H9 (cell line): Measurements from ENCODE around the gene TMEM267. TPM values are rescaled to one million over a fixed set of nuclear protein-coding genes. Genes with fewer than 3 reads are reported as not detected.

ENCODE experiments used
- DNase-seq: peaks from one replicate; pipeline ENCODE4 v3.0.0-alpha.2; 2017
- H2AFZ ChIP-seq: one replicate; pipeline ENCODE4 v1.6.1; 2013; ENCODE audit warnings: mild to moderate bottlenecking, low read length, control low read depth, moderate library complexity
- H2AK5ac ChIP-seq: 2 replicates; pipeline ENCODE4 v1.6.1; 2013; ENCODE audit warnings: low read length, control low read depth, mixed read lengths; ENCODE audit not compliant: insufficient read length
- H2BK120ac ChIP-seq: one replicate; pipeline ENCODE4 v1.6.1; 2013; ENCODE audit warnings: low read depth, mild to moderate bottlenecking, low read length, control low read depth, inconsistent platforms; ENCODE audit not compliant: poor library complexity, severe bottlenecking
- H2BK12ac ChIP-seq: 2 replicates; pipeline ENCODE4 v1.6.1; 2013; ENCODE audit warnings: low read length, control low read depth, mixed read lengths, low read depth; ENCODE audit not compliant: insufficient read length
- H2BK15ac ChIP-seq: 2 replicates; pipeline ENCODE4 v1.6.1; 2013; ENCODE audit warnings: low read depth, low read length, control low read depth
- H2BK20ac ChIP-seq: one replicate; pipeline ENCODE4 v1.6.1; 2013; ENCODE audit warnings: low read depth, mild to moderate bottlenecking, low read length, control low read depth, inconsistent platforms; ENCODE audit not compliant: poor library complexity, severe bottlenecking
- H2BK5ac ChIP-seq: 2 replicates; pipeline ENCODE4 v1.6.1; 2013; ENCODE audit warnings: low read length, control low read depth, mixed read lengths; ENCODE audit not compliant: insufficient read length
- H3K14ac ChIP-seq: 2 replicates; pipeline ENCODE4 v1.6.1; 2013; ENCODE audit warnings: low read length, control low read depth; ENCODE audit not compliant: insufficient read depth
- H3K18ac ChIP-seq: 2 replicates; pipeline ENCODE4 v1.6.1; 2013; ENCODE audit warnings: low read depth, mild to moderate bottlenecking, mixed read lengths, low read length, control low read depth; ENCODE audit not compliant: insufficient read length
- H3K23ac ChIP-seq: 2 replicates; pipeline ENCODE4 v1.6.1; 2013; ENCODE audit warnings: low read length, control low read depth, mixed read lengths, low read depth; ENCODE audit not compliant: insufficient read length
- H3K23me2 ChIP-seq: 2 replicates; pipeline ENCODE4 v1.6.1; 2013; ENCODE audit warnings: low read depth, mild to moderate bottlenecking, mixed read lengths, low read length, control low read depth; ENCODE audit not compliant: insufficient read length, poor library complexity, severe bottlenecking
- H3K27ac ChIP-seq: 2 replicates; pipeline ENCODE4 v1.5.1; 2013; ENCODE audit warnings: low read length, control low read depth, mixed read lengths, low read depth; ENCODE audit not compliant: insufficient read length
- H3K27me3 ChIP-seq: 2 replicates; pipeline ENCODE4 v1.6.1; 2013; ENCODE audit warnings: low read length, control low read depth, inconsistent platforms; ENCODE audit not compliant: insufficient read depth
- H3K4ac ChIP-seq: 2 replicates; pipeline ENCODE4 v1.6.1; 2013; ENCODE audit warnings: low read depth, mild to moderate bottlenecking, control low read depth, inconsistent platforms, low read length, moderate library complexity
- H3K4me1 ChIP-seq: 2 replicates; pipeline ENCODE4 v1.6.1; 2013; ENCODE audit warnings: low read length, control low read depth, inconsistent platforms; ENCODE audit not compliant: insufficient read depth
- H3K4me2 ChIP-seq: 2 replicates; pipeline ENCODE4 v1.6.1; 2013; ENCODE audit warnings: low read length, control low read depth, mixed read lengths; ENCODE audit not compliant: insufficient read length, insufficient read depth
- H3K56ac ChIP-seq: 2 replicates; pipeline ENCODE4 v1.6.1; 2013; ENCODE audit warnings: low read depth, mild to moderate bottlenecking, mixed read lengths, low read length, control low read depth; ENCODE audit not compliant: insufficient read length
- H3K79me1 ChIP-seq: 2 replicates; pipeline ENCODE4 v1.6.1; 2013; ENCODE audit warnings: low read depth, mild to moderate bottlenecking, moderate library complexity, low read length, control low read depth, inconsistent platforms; ENCODE audit not compliant: insufficient read depth, poor library complexity, severe bottlenecking
- H3K79me2 ChIP-seq: 2 replicates; pipeline ENCODE4 v1.6.1; 2013; ENCODE audit warnings: low read length, control low read depth, inconsistent platforms; ENCODE audit not compliant: insufficient read depth
- H3K9ac ChIP-seq: 2 replicates; pipeline ENCODE4 v1.6.1; 2013; ENCODE audit warnings: low read length, control low read depth, mixed read lengths; ENCODE audit not compliant: insufficient read length; ENCODE audit errors: extremely low read depth
- H3K9me3 ChIP-seq: one replicate; pipeline ENCODE4 v1.6.1; 2013; ENCODE audit warnings: low read depth, low read length, inconsistent platforms; ENCODE audit not compliant: control insufficient read depth
- H3T11ph ChIP-seq: one replicate; pipeline ENCODE4 v1.6.1; 2013; ENCODE audit warnings: mild to moderate bottlenecking, low read length, control low read depth, inconsistent platforms
- H4K20me1 ChIP-seq: one replicate; pipeline ENCODE4 v1.6.1; 2013; ENCODE audit not compliant: control insufficient read depth, insufficient read length, insufficient read depth
- H4K5ac ChIP-seq: 2 replicates; pipeline ENCODE4 v1.6.1; 2013; ENCODE audit warnings: low read depth, mild to moderate bottlenecking, mixed read lengths, low read length, control low read depth; ENCODE audit not compliant: insufficient read length
- H4K8ac ChIP-seq: replicated peaks from 2 replicates; pipeline ENCODE4 v1.6.1; 2013; ENCODE audit warnings: low read length, control low read depth, mixed read lengths, low read depth; ENCODE audit not compliant: insufficient read length
- H4K91ac ChIP-seq: 2 replicates; pipeline ENCODE4 v1.6.1; 2013; ENCODE audit warnings: low read depth, mild to moderate bottlenecking, moderate library complexity, mixed read lengths, low read length, control low read depth; ENCODE audit not compliant: insufficient read length
- H3K27ac Mint-ChIP-seq, 3 experiments: 2 replicates in 2 of 3; 3 replicates in 1 of 3; pipeline ENCODE4 v1.8.0; 2020 to 2021; ENCODE audit warnings: mixed read lengths in 3 of 3, mild to moderate bottlenecking in 1 of 3, moderate library complexity in 1 of 3
- H3K27me3 Mint-ChIP-seq: 2 replicates; pipeline ENCODE4 v1.8.0; 2021; ENCODE audit warnings: low read depth, mild to moderate bottlenecking, moderate library complexity, mixed read lengths
- H3K36me3 Mint-ChIP-seq, 3 experiments: 2 replicates in 2 of 3; 3 replicates in 1 of 3; pipeline ENCODE4 v1.8.0; 2020 to 2021; ENCODE audit warnings: low read depth in 3 of 3, mixed read lengths in 3 of 3; ENCODE audit not compliant: insufficient read depth in 1 of 3
- H3K4me1 Mint-ChIP-seq, 2 experiments: 2 replicates each; pipeline ENCODE4 v1.8.0; 2020; ENCODE audit warnings: mixed read lengths in 2 of 2
- H3K4me3 Mint-ChIP-seq, 2 experiments: 2 replicates in 1 of 2; 3 replicates in 1 of 2; pipeline ENCODE4 v1.8.0; 2020 to 2021; ENCODE audit warnings: mild to moderate bottlenecking in 2 of 2, mixed read lengths in 2 of 2, moderate library complexity in 1 of 2
- H3K9me3 Mint-ChIP-seq, 2 experiments: 2 replicates in 1 of 2; 3 replicates in 1 of 2; pipeline ENCODE4 v1.8.0; 2020; ENCODE audit warnings: mild to moderate bottlenecking in 2 of 2, mixed read lengths in 2 of 2, moderate library complexity in 1 of 2
- CTCF ChIP-seq: fragments of 200-600 bp; sonication (generic); conservative IDR thresholded peaks from 3 replicates; pipeline ENCODE4 v1.8.0; 2021; ENCODE audit warnings: antibody characterized with exemption, mild to moderate bottlenecking
- WGBS: extraction: QIAGEN DNeasy Blood & Tissue Kit; methylation state at CpG from one replicate; pipeline ENCODE4 v1.1.7; 2013; ENCODE audit warnings: missing lambda C conversion rate, low lambda C conversion rate, mixed read lengths; ENCODE audit not compliant: insufficient read length; ENCODE audit errors: extremely low coverage; 5-methylcytosine and 5-hydroxymethylcytosine counted together
- long read RNA-seq: library from polyadenylated mRNA; unstranded; transcript quantifications from one replicate; pipeline ENCODE4 v2.0.0, GENCODE V29; 2020
- total RNA-seq: library from RNA; stranded (reverse); gene quantifications from 2 replicates; pipeline ENCODE4 v1.2.1, GENCODE V29; 2021

The TMEM267 gene
- total RNA-seq = 3.1 and 5.1 TPM in 2 replicates
- long read RNA-seq, transcript TMEM267-201 (3 exons, 2,338 nt) = major isoform, 15 of 30 reads
- long read RNA-seq, partial matches to known transcripts = 1 of 30 reads
- long read RNA-seq, other reads (novel, unspliced or antisense) = 10 of 30 reads

- H2BK5ac ChIP-seq = no peak within 1 kb of the TSS
- H2BK20ac ChIP-seq = no peak within 1 kb of the TSS
- H3K23ac ChIP-seq = no peak within 1 kb of the TSS
- H3K56ac ChIP-seq = peak within 1 kb of the TSS; percentile 51
- Mint-ChIP-seq H3K4me1 (peaks cover 14% of the 10 kb centered on the region in 2 experiments), H3K27me3 (no peaks in the 10 kb centered on the region), H3K9me3 (no peaks in the 10 kb centered on the region), H3K4me3 (peak within 1 kb of the TSS; percentile 97 to 98), H3K36me3 (peaks cover 0 to 10% (median 2%) of the 10 kb centered on the region in 3 experiments; a peak in 4 of 7 replicates), H3K27ac (peak within 1 kb of the TSS; percentile 99 to 100 (median 99))
- peak within 1 kb of the TSS; percentile 91 for H3K18ac ChIP-seq
- no peak within 1 kb of the TSS for H4K8ac ChIP-seq
- no peak within 1 kb of the TSS for H2BK12ac ChIP-seq
- peak within 1 kb of the TSS; percentile 91 for H3K9ac ChIP-seq
- no peak within 1 kb of the TSS for H2AK5ac ChIP-seq
- TF ChIP-seq CTCF = no peak
- peaks cover 2% of the 10 kb centered on the region for H3K23me2 ChIP-seq
- H3K4me1 ChIP-seq = no peaks in the 10 kb centered on the region
- H4K5ac ChIP-seq = peak within 1 kb of the TSS; percentile 23
- peak within 1 kb of the TSS; percentile 95 for H3K14ac ChIP-seq
- DNase-seq = peak; percentile 89
- no peaks in the 10 kb centered on the region for H3K79me1 ChIP-seq
- no peaks in the 10 kb centered on the region for H3K27me3 ChIP-seq
- H3K9me3 ChIP-seq = no peaks in the 10 kb centered on the region
- H2BK120ac ChIP-seq = peak within 1 kb of the TSS; percentile 19
- no CpG with 5 or more reads among the region's 62 CpGs for WGBS
- H2AFZ ChIP-seq = no peak within 1 kb of the TSS
- no peaks in the 10 kb centered on the region for H3K79me2 ChIP-seq
- no peak within 1 kb of the TSS for H4K91ac ChIP-seq
- no peak within 1 kb of the TSS for H3T11ph ChIP-seq
- peak within 1 kb of the TSS; percentile 65 for H3K27ac ChIP-seq
- no peaks in the 10 kb centered on the region for H4K20me1 ChIP-seq
- no peak within 1 kb of the TSS for H2BK15ac ChIP-seq
- H3K4ac ChIP-seq = no peak within 1 kb of the TSS; the same call in 1 of the 2 replicates
- peak within 1 kb of the TSS; percentile 85 for H3K4me2 ChIP-seq
Observed at GRCh38 chr5:43483298-43484105, at the start of gene TMEM267. Gene TMEM267 (minus strand): TSS chr5:43483865. CDS start chr5:43453969, 29,896 bp downstream.
